AG04450 (cell line): ENCODE results near the gene LRRC73. TPM values are rescaled to one million over a fixed set of nuclear protein-coding genes. Genes with fewer than 3 reads are reported as not detected.

ENCODE experiments used
- CTCF ChIA-PET: fragments of 300-600, 350-600 bp; formaldehyde crosslinking; extraction: SDS; loops from one replicate; lab custom pipeline; 2022; ENCODE audit warnings: antibody characterized with exemption, inconsistent platforms; lab: Charles Lee
- POLR2A ChIA-PET: fragments of 350-600 bp; formaldehyde crosslinking; extraction: SDS; loops from one replicate; lab custom pipeline; 2021; ENCODE audit warnings: antibody characterized with exemption, inconsistent platforms; lab: Yijun Ruan, JAX
- DNase-seq: peaks from one replicate; pipeline ENCODE4 v3.0.0-alpha.2; 2011; ENCODE audit warnings: low read depth, low spot score
- H3K27ac ChIP-seq: one replicate; pipeline ENCODE4 v1.5.1; 2012; ENCODE audit warnings: low read depth, low read length, control low read depth
- H3K27me3 ChIP-seq: one replicate; pipeline ENCODE4 v1.6.0; 2012; ENCODE audit warnings: low read length; ENCODE audit not compliant: control insufficient read depth, insufficient read depth
- H3K4me3 ChIP-seq: 2 replicates; pipeline ENCODE4 v1.5.1; 2011; ENCODE audit warnings: mild to moderate bottlenecking, low read depth, low read length, control low read depth
- H3K9me3 ChIP-seq: 2 replicates; pipeline ENCODE4 v1.5.1; 2012; ENCODE audit warnings: low read length; ENCODE audit not compliant: control insufficient read depth, insufficient read depth
- CTCF ChIP-seq: IDR thresholded peaks from 2 replicates; pipeline ENCODE4 v1.5.1; 2011; ENCODE audit warnings: low read depth, low read length, control low read depth, inconsistent platforms
- polyA plus RNA-seq: library from polyadenylated mRNA; depleted of rRNA; stranded (reverse); fragments of >200 nt; gene quantifications from 2 replicates; pipeline ENCODE4 v1.2.3, GENCODE V29; 2011

The LRRC73 gene
- polyA plus RNA-seq, 1 experiment = 0.16 TPM

DNA sequence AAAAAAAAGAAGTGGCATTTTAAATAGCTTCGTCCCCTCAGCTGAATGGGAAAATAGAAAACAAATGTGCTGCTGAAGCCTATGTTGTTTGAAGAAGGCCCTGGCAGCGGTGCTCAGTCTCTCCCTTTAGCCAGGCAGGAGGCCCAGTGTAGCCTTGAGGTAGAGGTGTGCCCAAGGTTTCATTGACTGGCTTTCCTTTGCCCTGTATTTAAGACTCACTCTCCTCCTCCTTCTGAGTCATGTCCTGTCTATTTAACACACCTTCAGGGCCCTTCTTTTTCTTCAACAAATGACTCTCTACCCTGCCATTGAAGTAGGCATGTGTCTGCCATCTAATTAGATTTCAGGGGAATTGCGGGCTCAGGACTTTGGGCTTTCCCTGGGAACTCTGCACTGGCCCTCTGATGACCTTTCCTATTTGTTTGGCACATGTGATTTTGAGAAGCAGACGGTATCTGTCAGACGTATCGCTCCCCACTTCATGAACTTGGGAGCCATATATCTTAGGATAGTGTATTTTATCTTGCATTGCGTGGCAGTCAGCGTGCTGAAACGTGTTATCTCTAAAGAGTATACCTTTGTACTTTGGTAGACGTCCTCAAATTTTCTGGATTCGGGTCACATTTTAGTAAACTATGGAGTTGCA is 28.4 kb downstream of the LRRC73 start:
- TF ChIP-seq CTCF = no peak
- no peak for DNase-seq
- H3K27ac ChIP-seq = no peak overlapping the region
- ChIA-PET CTCF (interaction anchor here (0.6 kb wide), 1 partner anchor 51 kb away, joined by 3 read pairs; no protein-coding TSS in a partner anchor), POLR2A (interaction anchor here (0.6 kb wide), 1 partner anchor 460 kb away, joined by 7 read pairs; the partner anchor contains the start of gene RRP36)
- no peak overlapping the region for H3K4me3 ChIP-seq
- H3K27me3 ChIP-seq = no peaks in the 10 kb centered on the region
- no peaks in the 10 kb centered on the region for H3K9me3 ChIP-seq

- H3K27ac ChIP-seq = no peak overlapping the region
- H3K27me3 ChIP-seq = no peaks in the 10 kb centered on the region
- ChIA-PET POLR2A (interaction anchor here (0.6 kb wide), 1 partner anchor 459 kb away, joined by 7 read pairs; the partner anchor contains the start of gene RRP36), CTCF (interaction anchor here (0.6 to 0.7 kb wide), 2 partner anchors 50 to 105 kb away, joined by 3 read pairs; no protein-coding TSS in a partner anchor)
- no peaks in the 10 kb centered on the region for H3K9me3 ChIP-seq
- no peak for TF ChIP-seq CTCF
- H3K4me3 ChIP-seq = no peak overlapping the region
- DNase-seq = no peak
Measured at GRCh38 chr6:43481075-43481474, 29.1 kb downstream of the LRRC73 start.

- POLR2A ChIA-PET = interaction anchor here (0.7 to 1.6 kb wide), 5 partner anchors 13 to 28 kb away, joined by 3 to 6 read pairs (median 3); no protein-coding TSS in a partner anchor
- Histone ChIP-seq H3K4me3 (peak overlapping the region; percentile 80), H3K27me3 (no peaks in the 10 kb centered on the region), H3K9me3 (no peaks in the 10 kb centered on the region), H3K27ac (peak overlapping the region; percentile 61)
- DNase-seq = no peak
- no peak for TF ChIP-seq CTCF
- CTCF ChIA-PET = interaction anchor here (1.2 to 1.5 kb wide), 2 partner anchors 214 to 249 kb away, joined by 3 to 4 read pairs; partner anchors contain the start of gene DNPH1
Measured at GRCh38 chr6:43478008-43478372, 32.2 kb downstream of the LRRC73 start.

GRCh38 chr6:43477235-43478007 is 32.7 kb downstream of the LRRC73 start, which contains the start of gene TJAP1:
TJAP1 (plus strand) TSS chr6:43477570; CDS start chr6:43499002, 21,432 bp downstream.
- H3K27ac ChIP-seq = peak within 1 kb of the TSS; percentile 61
- no peak for TF ChIP-seq CTCF
- no peaks in the 10 kb centered on the region for H3K9me3 ChIP-seq
- H3K27me3 ChIP-seq = no peaks in the 10 kb centered on the region
- POLR2A ChIA-PET = interaction anchor here (0.6 to 1.6 kb wide), 8 partner anchors 9 to 156 kb away, joined by 3 to 8 read pairs (median 4); no protein-coding TSS in a partner anchor
- DNase-seq = peak; percentile 53
- H3K4me3 ChIP-seq = peak within 1 kb of the TSS; percentile 80
- CTCF ChIA-PET = interaction anchor here (0.6 to 1.5 kb wide), 6 partner anchors 17 to 248 kb away, joined by 3 to 4 read pairs (median 3); partner anchors contain the start of gene DNPH1
